GM19193 (cell line): ENCODE results near the gene MIP.
A peak's percentile ranks its signal among the peaks of the same experiment; 100 is the strongest.

ENCODE experiments used
- POLR2A ChIP-seq: IDR thresholded peaks from 4 replicates; pipeline ENCODE4 v1.6.1; 2011; ENCODE audit not compliant: insufficient read depth, insufficient read length; ENCODE audit errors: extremely low read depth

The MIP gene

DNA sequence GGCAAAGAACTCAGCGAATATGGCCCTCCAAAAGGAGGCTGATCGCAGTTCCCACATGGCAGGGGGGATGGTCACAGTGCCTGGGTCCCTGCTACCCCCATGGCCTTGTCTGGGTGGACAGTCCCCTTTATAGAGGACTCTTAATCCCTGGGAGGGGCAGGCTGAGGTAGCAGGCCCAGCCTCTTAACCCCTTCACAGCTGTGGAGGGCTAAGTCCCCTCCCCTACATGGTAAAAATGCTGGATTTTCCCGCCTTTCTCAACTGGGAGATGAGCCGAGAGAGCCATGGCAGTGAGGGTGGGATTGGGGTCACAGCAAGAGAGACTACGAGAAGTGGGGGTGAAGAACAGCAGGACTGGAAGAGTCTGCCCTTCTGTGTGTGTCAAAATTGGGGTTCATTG is at the start of gene MIP:
Gene MIP (minus strand): TSS at position 101 of the 400 bp plus-strand sequence. CDS start 44 bp downstream, at position 57.
- no peak for TF ChIP-seq POLR2A

- TF ChIP-seq POLR2A = no peak
These were observed 35.9 kb upstream of the MIP start for GRCh38 chr12:56490360-56490759.

GRCh38 chr12:56488041-56488955 is 33.8 kb upstream of the MIP start, which contains the start of gene GLS2:
GLS2 (minus strand) TSS chr12:56488161; CDS start chr12:56488118, 43 bp downstream.
- no peak for TF ChIP-seq POLR2A

DNA sequence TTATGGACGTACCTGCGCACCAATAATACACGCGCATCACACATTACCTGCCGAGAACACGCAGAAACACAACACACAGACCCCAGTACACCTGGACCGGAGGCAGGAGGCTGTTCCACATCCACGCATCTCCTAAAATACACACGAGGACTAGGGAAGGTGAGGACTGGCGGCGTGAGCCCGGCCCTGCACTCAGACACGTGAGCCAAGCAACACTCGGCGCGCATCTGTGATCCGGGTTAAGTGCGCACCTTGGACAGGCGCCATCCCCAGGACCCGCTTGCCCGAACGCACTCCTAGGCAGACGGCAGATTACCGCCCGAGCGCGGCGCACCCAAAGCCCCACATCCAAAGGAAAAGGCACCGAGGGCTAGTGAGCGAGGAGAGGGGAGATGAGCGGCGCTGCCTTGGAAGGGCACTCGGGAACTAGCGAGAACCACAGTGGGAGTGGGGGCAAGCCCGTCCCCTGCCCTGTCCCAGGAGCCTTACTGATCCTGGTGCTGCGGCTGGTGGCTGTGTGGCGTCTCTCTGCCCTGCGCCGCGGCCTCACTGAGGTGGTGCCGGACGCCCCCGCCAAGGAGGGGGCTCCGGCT is 33.1 kb upstream of the MIP start:
- no peak for TF ChIP-seq POLR2A

DNA sequence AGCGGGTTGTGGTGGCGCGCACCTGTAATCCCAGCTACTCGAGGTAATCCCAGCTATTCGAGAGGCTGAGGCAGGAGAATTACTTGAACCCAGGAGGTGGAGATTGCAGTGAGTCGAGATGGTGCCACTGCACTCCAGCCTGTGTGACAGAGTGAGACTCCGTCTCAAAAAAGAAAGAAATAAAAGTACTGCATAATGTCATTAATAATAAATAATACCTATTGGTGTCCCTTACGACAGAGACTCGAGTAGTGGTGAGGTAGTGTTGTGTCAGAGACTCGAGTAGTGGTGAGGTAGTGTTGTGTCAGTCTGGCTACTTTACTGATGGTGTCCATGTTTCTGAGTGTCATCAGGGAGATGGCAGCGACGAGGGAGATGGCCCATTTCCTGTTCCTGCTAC is 32.2 kb upstream of the MIP start:
- TF ChIP-seq POLR2A = no peak

- TF ChIP-seq POLR2A = no peak
These were observed 30.1 kb upstream of the MIP start for GRCh38 chr12:56484566-56484965.

DNA sequence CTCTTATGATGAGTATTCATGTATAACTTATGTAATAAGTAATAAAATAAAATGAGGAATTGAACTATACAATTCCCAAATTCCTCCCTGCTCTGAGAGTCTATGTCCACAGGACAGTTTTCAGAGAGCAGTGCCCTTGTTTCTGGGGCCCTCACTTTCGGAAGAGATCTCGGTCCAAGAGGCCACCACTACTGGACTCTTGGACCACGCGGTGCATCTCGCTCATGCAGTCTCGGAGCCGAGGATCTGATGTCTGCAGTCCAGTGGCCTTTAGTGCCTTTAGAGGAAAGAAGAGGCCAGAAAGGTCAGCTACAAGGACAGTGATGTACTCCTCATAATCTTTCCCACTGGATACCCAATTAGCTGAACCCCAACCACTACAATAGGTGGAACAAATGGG is 25.2 kb upstream of the MIP start:
- TF ChIP-seq POLR2A = no peak

DNA sequence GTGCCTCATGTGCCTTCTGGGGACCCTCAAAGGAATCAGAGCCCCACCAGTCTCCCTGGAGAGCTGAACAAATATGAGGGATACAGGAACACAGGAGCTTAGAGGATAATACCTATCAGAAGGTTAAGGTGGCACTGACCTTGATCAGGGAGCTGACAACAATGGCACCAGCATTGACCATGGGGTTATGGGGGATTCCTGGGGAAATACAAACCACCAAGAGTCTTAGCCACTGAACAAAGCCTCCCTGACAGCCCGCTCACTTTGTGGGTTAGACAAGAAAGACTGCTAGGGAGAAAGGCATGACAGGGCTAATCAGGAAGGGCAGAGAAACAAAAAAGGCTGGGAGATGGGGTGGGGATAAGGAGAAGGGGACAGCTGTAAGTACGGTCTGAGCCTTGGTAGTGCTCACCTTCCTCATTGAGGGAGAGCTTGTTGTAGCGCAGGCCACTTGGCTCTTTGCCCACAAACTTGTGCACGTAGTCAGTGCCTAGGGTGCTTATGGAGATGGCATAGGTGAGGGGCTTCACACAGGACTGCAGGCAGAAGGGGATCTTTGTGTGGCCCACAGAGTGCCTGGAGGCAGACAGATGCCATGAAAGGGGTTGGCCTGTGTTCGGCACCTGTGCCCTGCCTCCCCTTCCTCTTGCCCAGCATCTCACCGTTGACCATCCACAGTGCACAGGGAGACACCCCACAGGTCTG is 23.2 kb upstream of the MIP start:
- TF ChIP-seq POLR2A = no peak

DNA sequence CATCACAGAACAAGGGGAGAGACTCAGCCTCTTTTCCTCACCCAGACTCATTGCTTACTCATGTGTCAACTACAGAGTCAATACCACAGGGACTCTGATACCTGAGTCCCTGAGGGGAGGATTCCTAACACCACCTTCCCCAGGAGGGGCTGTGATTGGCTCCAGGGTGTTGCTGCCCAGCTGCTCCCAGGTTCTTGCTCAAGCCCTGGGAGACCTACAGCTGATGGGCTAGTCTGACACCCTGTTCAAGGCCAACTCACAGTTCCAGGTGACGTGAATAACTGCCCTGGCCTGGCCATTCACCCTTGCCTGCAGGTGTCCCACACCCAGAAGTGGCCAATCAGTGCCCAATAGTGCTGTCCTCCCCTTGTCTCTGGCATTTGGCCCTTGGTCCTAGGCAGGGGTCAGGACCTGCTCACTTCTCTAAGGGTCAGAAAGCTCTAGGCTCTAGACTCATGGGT is 22.5 kb upstream of the MIP start:
- no peak for TF ChIP-seq POLR2A

- no peak for TF ChIP-seq POLR2A
These were observed 21.7 kb upstream of the MIP start for GRCh38 chr12:56476143-56476542.

GRCh38 chr12:56474389-56474788 is 19.9 kb upstream of the MIP start:
- TF ChIP-seq POLR2A = peak; percentile 34

GRCh38 chr12:56469007-56469930 is 14.8 kb upstream of the MIP start:
- TF ChIP-seq POLR2A = no peak

DNA sequence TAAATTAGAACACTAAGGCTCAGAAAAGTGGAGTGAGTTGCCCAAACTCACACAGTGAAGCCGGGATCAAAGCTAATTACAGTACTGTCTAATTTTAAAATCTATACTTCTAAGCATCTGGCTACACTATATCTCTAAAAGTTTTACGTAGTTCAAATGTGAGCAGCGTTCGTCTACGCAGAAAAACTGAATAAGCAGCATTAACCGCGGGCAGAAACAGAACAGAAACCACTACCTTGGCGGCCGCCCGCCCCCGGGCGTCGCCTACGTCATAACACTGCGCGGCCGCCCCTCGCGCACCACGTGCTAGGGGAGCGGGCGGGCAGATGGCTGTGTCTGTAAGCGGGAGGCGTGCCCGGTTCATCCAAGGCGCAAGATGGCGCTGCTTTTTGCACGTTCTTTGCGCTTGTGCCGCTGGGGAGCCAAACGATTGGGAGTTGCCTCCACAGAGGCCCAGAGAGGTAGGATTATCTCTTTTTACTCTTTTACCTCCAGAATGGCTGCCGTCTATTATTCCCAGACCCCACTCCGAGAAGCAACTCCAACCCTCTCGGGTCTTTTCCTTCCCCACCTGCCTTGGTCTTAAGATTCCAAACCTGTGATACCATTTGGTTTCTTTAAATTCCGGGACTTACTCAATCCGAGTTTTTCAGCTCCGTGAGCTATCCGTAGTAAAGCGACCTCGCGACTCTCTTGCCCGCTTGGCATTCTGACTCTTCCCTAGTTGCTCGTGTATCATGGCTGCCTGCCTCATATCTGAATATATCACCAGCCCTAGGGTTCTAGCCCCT is 14.0 kb upstream of the MIP start, which contains the start of gene SPRYD4:
Gene SPRYD4 (plus strand): TSS at position 363 of the 791 bp plus-strand sequence. CDS start 14 bp downstream, at position 377.
- peak; percentile 96 for TF ChIP-seq POLR2A
